Body of pancreas (tissue), 4 donors: ENCODE data around the gene FGA. TPM values are rescaled to one million over a fixed set of nuclear protein-coding genes. Genes with fewer than 3 reads are reported as not detected.

Experiments used
- ATAC-seq: fragments of 150-250 bp; one replicate; pipeline ENCODE4 v1.9.1; 2016
- DNase-seq, 4 donors: peaks; one replicate each; pipeline ENCODE4 v3.0.0-alpha.2; 2019
- H3K27ac ChIP-seq, 4 donors: fragments of 200-600 bp; sonication (generic); 1 replicate in 3 of 4; 2 replicates in 1 of 4; pipeline versions ENCODE4 v1.5.1 to v1.6.1; 2016 to 2019; ENCODE audit warnings: mild to moderate bottlenecking in 1 of 4, mixed read lengths in 1 of 4, moderate library complexity in 1 of 4
- H3K27me3 ChIP-seq, 2 donors: fragments of 200-600 bp; sonication (generic); one replicate each; pipeline ENCODE4 v1.6.0; 2016; ENCODE audit warnings: mild to moderate bottlenecking in 1 of 2
- H3K36me3 ChIP-seq, 2 donors: fragments of 200-600 bp; sonication (generic); replicated peaks in 1 of 2; 2 replicates each; pipeline ENCODE4 v1.5.1; 2016; ENCODE audit warnings: low read depth in 2 of 2; ENCODE audit not compliant: insufficient read depth in 1 of 2
- H3K4me1 ChIP-seq: fragments of 200-600 bp; sonication (generic); one replicate; pipeline ENCODE4 v1.6.0; 2016
- H3K4me3 ChIP-seq, 2 donors: fragments of 200-600 bp; sonication (generic); 1 replicate in 1 of 2; 2 replicates in 1 of 2; pipeline ENCODE4 v1.5.1; 2016 to 2019
- H3K9me3 ChIP-seq, 3 donors: fragments of 200-600 bp; sonication (generic); 1 replicate in 2 of 3; 2 replicates in 1 of 3; pipeline ENCODE4 v1.5.1; 2016
- POLR2A ChIP-seq, 3 donors: fragments of 450-650 bp; IDR thresholded peaks; one replicate each; pipeline ENCODE4 v1.6.1; 2016; ENCODE audit warnings: antibody characterized with exemption in 3 of 3, mild to moderate bottlenecking in 2 of 3
- WGBS, 2 donors: methylation state at CpG; one replicate each; pipeline ENCODE4 v1.1.5; 2017; 5-methylcytosine and 5-hydroxymethylcytosine counted together
- intact Hi-C: fragments of 100-400 bp; cut with DNase I; formaldehyde crosslinking; loops from one replicate; pipeline ENCODE4 v1.15.1; 2023
- total RNA-seq, 2 donors: library from RNA; depleted of rRNA; stranded (reverse); fragments of >200 nt; gene quantifications; one replicate each; pipeline ENCODE4 v1.1.0, GENCODE V29; 2016
- TF ChIP-seq, protein P1 (sequence below), 7 experiments: fragments of 450-650 bp in 4 of 7; fragments of 200-600 bp in 3 of 7; sonication (generic) in 3 of 7; IDR thresholded peaks; one replicate each; pipeline ENCODE4 v1.5.1; 2016 to 2019; ENCODE audit warnings: antibody characterized with exemption in 7 of 7

FGA gene
- total RNA-seq = 1 to 10 TPM in 1 of 2 donors, not detected in 1; 1.0 TPM

DNA sequence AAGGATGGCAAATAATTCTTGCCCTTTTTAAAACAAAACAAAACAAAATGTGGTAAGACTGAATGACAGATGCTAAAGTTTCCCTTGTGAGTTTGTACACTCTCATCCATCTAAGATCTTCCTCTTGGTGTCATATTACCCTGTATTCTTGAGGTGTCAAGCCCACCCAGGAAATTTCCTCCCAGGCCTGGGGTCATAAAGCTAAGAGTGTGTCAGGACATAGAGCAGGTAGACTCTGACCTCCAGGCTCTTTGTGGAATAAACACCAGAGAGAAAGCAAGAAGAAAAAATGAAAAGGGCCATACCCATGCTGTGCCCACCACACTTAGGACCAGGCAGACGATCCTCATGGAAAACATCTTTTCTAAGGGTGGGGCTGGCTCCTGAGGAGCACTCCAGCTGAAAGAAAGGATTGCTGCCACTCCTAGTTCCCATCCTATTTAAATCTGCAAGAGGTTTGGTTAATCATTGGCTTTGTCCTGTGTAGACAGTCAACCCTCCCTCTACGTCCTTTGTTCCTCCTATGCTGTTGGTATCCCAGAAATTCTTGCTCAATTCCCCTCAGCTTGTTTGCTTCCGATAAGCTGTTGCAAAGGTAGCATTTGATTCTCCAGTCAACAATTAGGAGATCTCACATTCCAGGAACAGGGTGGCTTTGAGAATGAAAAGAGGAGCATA, at the start of gene FGA:
Gene FGA (minus strand): TSS at position 414 of the 678 bp plus-strand sequence. CDS start 55 bp downstream, at position 359.
- Histone ChIP-seq H3K36me3 (no peaks in the 10 kb centered on the region), H3K27ac (peak within 1 kb of the TSS in 1 of 4 donors; percentile 23), H3K9me3 (no peaks in the 10 kb centered on the region), H3K4me1 (peaks cover 9% of the 10 kb centered on the region), H3K4me3 (no peak within 1 kb of the TSS), H3K27me3 (no peaks in the 10 kb centered on the region)
- WGBS, 2 donors = 21 to 30% methylated on average over 3 of the region's 3 CpGs
- ATAC-seq (peak; percentile 77), DNase-seq (peak in 1 of 4 donors; percentile 8)
- TF ChIP-seq, protein P1, sequence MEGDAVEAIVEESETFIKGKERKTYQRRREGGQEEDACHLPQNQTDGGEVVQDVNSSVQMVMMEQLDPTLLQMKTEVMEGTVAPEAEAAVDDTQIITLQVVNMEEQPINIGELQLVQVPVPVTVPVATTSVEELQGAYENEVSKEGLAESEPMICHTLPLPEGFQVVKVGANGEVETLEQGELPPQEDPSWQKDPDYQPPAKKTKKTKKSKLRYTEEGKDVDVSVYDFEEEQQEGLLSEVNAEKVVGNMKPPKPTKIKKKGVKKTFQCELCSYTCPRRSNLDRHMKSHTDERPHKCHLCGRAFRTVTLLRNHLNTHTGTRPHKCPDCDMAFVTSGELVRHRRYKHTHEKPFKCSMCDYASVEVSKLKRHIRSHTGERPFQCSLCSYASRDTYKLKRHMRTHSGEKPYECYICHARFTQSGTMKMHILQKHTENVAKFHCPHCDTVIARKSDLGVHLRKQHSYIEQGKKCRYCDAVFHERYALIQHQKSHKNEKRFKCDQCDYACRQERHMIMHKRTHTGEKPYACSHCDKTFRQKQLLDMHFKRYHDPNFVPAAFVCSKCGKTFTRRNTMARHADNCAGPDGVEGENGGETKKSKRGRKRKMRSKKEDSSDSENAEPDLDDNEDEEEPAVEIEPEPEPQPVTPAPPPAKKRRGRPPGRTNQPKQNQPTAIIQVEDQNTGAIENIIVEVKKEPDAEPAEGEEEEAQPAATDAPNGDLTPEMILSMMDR (IDR thresholded peaks at IDR 0.05) = no peak
- TF ChIP-seq POLR2A (IDR thresholded peaks at IDR 0.05) = no peak
- intact Hi-C loops = no loop called here

DNA sequence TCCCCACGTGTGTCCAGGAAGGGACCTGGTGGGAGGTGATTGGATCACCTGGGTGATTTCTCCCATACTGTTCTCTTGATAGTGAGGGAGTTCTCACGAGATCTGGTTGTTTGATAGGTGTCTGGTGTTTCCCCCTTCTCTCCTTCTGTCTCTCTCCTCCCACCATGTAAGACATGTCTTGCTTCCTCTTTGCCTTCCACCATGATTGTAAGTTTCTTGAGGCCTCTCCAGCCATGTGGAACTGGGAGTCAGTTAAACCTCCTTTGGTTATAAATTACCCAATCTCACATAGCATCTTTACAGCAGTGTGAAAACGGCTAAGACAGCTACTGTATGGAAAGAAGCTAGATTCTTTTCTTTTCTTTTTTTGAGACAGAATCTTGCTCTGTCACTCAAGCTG, 43.5 kb upstream of the FGA start:
- Histone ChIP-seq H3K27me3 (peaks cover 0 to 6% of the 10 kb centered on the region in 2 donors), H3K4me1 (no peaks in the 10 kb centered on the region), H3K36me3 (no peaks in the 10 kb centered on the region), H3K9me3 (no peaks in the 10 kb centered on the region), H3K27ac (no peak overlapping the region), H3K4me3 (no peak overlapping the region)
- ATAC-seq (no peak), DNase-seq (no peak)
- WGBS, 2 donors = 43 to 54% methylated on average over 3 of the region's 3 CpGs
- TF ChIP-seq, protein P1 (IDR thresholded peaks at IDR 0.05) = no peak
- no peak for TF ChIP-seq POLR2A (IDR thresholded peaks at IDR 0.05)
- intact Hi-C loops = loop anchor here (10.0 kb wide), 1 partner anchor 151 kb away; the partner anchor contains the start of gene RBM46

DNA sequence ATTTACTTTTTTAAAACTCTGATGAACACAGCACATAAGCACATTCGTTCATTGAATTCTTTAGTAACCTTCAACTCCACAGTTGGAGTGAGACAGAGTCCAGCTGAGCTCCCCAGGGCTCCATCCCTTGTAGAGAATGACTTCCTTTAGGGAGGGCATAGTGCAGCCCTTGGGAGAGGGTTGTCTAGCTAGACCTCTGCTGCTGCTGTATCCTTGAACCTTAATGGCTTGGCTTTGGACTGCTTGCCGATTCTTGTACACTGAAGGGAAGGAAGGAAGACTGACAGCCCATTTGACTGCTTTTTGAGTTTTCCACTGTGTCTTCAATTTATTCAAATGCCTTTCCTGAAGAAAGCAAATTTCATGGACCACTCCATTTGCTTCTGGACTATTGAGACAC, 41.3 kb upstream of the FGA start:
- Histone ChIP-seq H3K27me3 (peaks cover 0 to 6% of the 10 kb centered on the region in 2 donors), H3K27ac (no peak overlapping the region), H3K9me3 (no peaks in the 10 kb centered on the region), H3K4me1 (peaks cover 7% of the 10 kb centered on the region), H3K36me3 (no peaks in the 10 kb centered on the region), H3K4me3 (no peak overlapping the region)
- intact Hi-C loops = loop anchor here (10.0 kb wide), 1 partner anchor 153 kb away; the partner anchor contains the start of gene RBM46
- 56 to 58% methylated on average over 2 of the region's 2 CpGs for WGBS, 2 donors
- DNase-seq (no peak), ATAC-seq (no peak)
- no peak for TF ChIP-seq POLR2A (IDR thresholded peaks at IDR 0.05)
- TF ChIP-seq, protein P1 (IDR thresholded peaks at IDR 0.05) = no peak

DNA sequence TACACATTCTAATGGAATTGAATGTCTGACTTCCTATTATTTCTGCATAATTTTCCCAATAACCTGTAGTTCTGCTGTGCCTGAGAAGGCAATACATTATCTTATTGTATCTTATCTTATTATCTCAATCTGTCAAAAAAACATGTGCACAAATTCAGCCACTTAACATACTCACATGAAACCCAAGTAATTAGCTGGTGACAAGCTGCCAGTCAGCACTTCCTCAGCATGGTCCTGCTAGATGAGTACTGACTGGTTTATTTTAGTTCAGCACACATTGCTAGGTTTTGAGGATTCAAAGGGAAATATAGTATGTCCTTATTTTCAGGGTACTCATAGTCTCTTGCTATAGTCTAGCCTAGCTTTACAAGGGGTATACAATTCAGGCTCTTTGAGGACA, 39.8 kb upstream of the FGA start:
- Histone ChIP-seq H3K9me3 (no peaks in the 10 kb centered on the region), H3K27ac (no peak overlapping the region), H3K4me1 (peaks cover 11% of the 10 kb centered on the region), H3K4me3 (no peak overlapping the region), H3K36me3 (no peaks in the 10 kb centered on the region), H3K27me3 (peaks cover 0 to 6% of the 10 kb centered on the region in 2 donors)
- no peak for DNase-seq
- no peak for TF ChIP-seq POLR2A (IDR thresholded peaks at IDR 0.05)
- TF ChIP-seq, protein P1 (IDR thresholded peaks at IDR 0.05) = no peak
- intact Hi-C loops = loop anchor here (10.0 kb wide), 1 partner anchor 154 kb away; the partner anchor contains the start of gene RBM46
- ATAC-seq = no peak
